AG04449 (cell line): ENCODE data around the gene NOX1.

ENCODE experiments used
- CTCF ChIA-PET: fragments of 350-600 bp; formaldehyde crosslinking; extraction: SDS; loops from one replicate; lab custom pipeline; 2021; ENCODE audit warnings: antibody characterized with exemption; lab: Yijun Ruan, JAX
- POLR2A ChIA-PET: fragments of 400-600, 350-600 bp; formaldehyde crosslinking; extraction: SDS; loops from one replicate; lab custom pipeline; 2020; ENCODE audit warnings: antibody characterized with exemption, inconsistent platforms; lab: Yijun Ruan, JAX
- DNase-seq: peaks from one replicate; pipeline ENCODE4 v3.0.0-alpha.2; 2010; ENCODE audit warnings: low read depth, low spot score
- H3K4me3 ChIP-seq: 2 replicates; pipeline ENCODE4 v1.5.1; 2011; ENCODE audit warnings: low read depth, mild to moderate bottlenecking, control low read depth, low read length
- TF ChIP-seq, protein P1 (sequence below): IDR thresholded peaks from one replicate; pipeline ENCODE4 v1.5.1; 2011; ENCODE audit warnings: mild to moderate bottlenecking, moderate library complexity, low read length, control low read depth, inconsistent platforms; ENCODE audit not compliant: insufficient read depth; ENCODE audit errors: missing control alignments

NOX1 gene

GRCh38 chrX:100874325-100874724, at the start of gene NOX1:
NOX1 (minus strand) TSS chrX:100874359; CDS start chrX:100874139, 220 bp downstream.
- H3K4me3 ChIP-seq: no peak within 1 kb of the TSS
- DNase-seq: no peak
- TF ChIP-seq, protein P1, sequence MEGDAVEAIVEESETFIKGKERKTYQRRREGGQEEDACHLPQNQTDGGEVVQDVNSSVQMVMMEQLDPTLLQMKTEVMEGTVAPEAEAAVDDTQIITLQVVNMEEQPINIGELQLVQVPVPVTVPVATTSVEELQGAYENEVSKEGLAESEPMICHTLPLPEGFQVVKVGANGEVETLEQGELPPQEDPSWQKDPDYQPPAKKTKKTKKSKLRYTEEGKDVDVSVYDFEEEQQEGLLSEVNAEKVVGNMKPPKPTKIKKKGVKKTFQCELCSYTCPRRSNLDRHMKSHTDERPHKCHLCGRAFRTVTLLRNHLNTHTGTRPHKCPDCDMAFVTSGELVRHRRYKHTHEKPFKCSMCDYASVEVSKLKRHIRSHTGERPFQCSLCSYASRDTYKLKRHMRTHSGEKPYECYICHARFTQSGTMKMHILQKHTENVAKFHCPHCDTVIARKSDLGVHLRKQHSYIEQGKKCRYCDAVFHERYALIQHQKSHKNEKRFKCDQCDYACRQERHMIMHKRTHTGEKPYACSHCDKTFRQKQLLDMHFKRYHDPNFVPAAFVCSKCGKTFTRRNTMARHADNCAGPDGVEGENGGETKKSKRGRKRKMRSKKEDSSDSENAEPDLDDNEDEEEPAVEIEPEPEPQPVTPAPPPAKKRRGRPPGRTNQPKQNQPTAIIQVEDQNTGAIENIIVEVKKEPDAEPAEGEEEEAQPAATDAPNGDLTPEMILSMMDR: no peak
- ChIA-PET CTCF (no interaction called here), POLR2A (no interaction called here)

DNA sequence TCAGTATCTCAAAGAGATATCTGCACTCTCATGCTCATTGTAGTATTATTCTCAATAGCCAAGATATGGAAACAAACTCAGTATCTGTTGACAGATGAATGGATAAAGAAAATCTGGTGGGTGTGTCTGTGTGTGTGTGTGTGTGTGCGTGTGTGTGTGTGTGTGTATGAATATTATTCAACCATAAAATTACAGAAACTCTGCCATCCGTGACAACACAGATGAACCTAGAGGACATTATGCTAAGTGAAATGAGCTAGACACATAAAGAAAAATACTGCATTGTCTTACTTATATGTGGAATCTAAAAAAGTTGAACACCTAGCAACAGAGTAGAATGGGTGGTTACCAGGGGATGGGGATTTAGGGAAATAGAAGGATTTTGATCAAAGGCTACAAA, 41.4 kb upstream of the NOX1 start:
- H3K4me3 ChIP-seq: no peak overlapping the region
- ChIA-PET POLR2A (no interaction called here), CTCF (no interaction called here)
- TF ChIP-seq, protein P1: no peak
- no peak for DNase-seq

DNA sequence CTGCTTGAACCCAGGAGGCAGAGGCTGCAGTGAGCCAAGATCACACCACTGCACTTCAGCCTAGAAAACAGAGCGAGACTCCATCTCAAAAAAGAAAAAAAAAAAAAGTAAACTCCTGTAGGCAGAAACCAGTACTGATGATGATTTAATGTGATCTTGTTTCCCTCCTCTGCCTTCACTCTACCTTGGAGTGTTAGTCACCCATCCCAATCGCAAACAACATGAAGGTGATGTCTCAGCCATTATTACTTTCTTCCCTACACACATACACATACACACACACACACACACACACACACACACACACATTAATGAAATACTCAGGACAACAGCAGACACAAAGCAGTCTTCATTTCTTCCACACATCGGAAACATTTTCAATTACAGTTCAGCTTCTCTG, 39.0 kb upstream of the NOX1 start:
- no peak for DNase-seq
- CTCF ChIA-PET: no interaction called here
- POLR2A ChIA-PET: no interaction called here
- TF ChIP-seq, protein P1: no peak
- no peak overlapping the region for H3K4me3 ChIP-seq

DNA sequence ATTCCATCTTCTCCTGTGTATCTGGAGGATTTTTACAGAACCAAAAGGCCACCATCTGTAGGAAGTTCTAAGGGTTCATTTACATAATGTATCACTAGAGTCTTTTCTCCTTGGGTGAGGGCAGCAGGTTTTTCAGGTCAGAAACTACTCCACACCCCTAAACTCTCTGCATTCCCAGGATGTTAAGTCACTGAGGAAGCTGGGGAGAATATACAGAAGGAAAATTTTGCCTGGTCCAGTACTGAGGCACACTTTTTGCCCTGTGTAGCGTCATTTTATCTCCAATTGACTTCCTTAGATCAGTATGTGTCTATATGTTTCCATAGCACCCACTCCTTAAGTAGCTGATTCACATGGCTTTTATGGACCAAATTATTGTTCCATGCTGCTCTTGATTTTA, 37.6 kb upstream of the NOX1 start:
- H3K4me3 ChIP-seq: no peak overlapping the region
- ChIA-PET POLR2A (no interaction called here), CTCF (no interaction called here)
- DNase-seq: no peak
- TF ChIP-seq, protein P1: no peak

- no peak for DNase-seq
- TF ChIP-seq, protein P1: no peak
- H3K4me3 ChIP-seq: no peak overlapping the region
- ChIA-PET CTCF (interaction anchor here (0.7 kb wide), 1 partner anchor 10 kb away, joined by 3 read pairs; no protein-coding TSS in a partner anchor), POLR2A (no interaction called here)
Observed at GRCh38 chrX:100905620-100906019, 31.5 kb upstream of the NOX1 start.

DNA sequence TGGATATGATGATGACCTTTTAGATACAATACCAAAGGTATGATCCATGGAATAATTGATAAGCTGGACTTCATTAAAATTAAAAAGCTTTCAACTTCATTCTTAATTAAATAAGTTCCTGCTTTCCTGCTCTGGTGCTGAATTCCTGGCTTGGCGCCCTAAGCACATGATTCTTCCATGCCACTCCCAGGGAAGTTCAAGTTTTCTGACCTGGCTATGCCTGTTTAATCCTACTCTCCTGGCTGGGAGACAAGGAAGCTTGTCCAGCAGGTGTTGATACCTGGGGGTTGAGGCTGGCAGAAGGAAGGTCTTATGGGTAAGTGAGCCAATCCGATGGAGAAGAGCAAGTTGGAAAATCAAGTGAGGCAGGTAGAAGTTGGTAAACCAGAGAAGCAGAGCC, 30.3 kb upstream of the NOX1 start:
- DNase-seq: no peak
- no peak overlapping the region for H3K4me3 ChIP-seq
- POLR2A ChIA-PET: no interaction called here
- CTCF ChIA-PET: no interaction called here
- TF ChIP-seq, protein P1: no peak
